Erythroblast (primary cell): ENCODE measurements around the gene KLHL29.

Experiments
- GATA1 ChIP-seq: IDR thresholded peaks from 2 replicates; pipeline ENCODE4 v1.6.1; 2011; ENCODE audit warnings: low read depth, mild to moderate bottlenecking, control low read depth, low read length, moderate library complexity
- POLR2A ChIP-seq: IDR thresholded peaks from 2 replicates; pipeline ENCODE4 v1.6.1; 2011; ENCODE audit warnings: mild to moderate bottlenecking, low read length

GRCh38 chr2:23506531-23507266 lies 121.7 kb downstream of the KLHL29 start:
- TF ChIP-seq POLR2A, result no peak
- no peak for TF ChIP-seq GATA1
